ENCODE measurements around the gene PCDH15. TPM values are rescaled to one million over a fixed set of nuclear protein-coding genes. Genes with fewer than 3 reads are reported as not detected.

PCDH15 gene
- total RNA-seq, 2 experiments from 2014 or later, result not detected

GRCh38 chr10:54318470-54318869, 482.6 kb downstream of the PCDH15 start:
- H3K27ac ChIP-seq (ENCODE audit: low read depth, low read length, poor library complexity, severe bottlenecking), result no peak overlapping the region
- TF ChIP-seq EZH2phosphoT487 (IDR thresholded peaks at IDR 0.05; ENCODE audit: borderline replicate concordance, low read depth, low read length), result no peak
- TF ChIP-seq CTCF (conservative IDR thresholded peaks at IDR 0.05; ENCODE audit: low read length), result no peak
- H3K4me2 ChIP-seq (ENCODE audit: low read length), result no peak overlapping the region
- DNase-seq (ENCODE audit: low spot score), result no peak
- no peaks in the 10 kb centered on the region for H3K9me2 ChIP-seq (ENCODE audit: insufficient read depth, low read length)
- intact Hi-C loops (cut with micrococcal nuclease; ENCODE audit: unreplicated experiment), result no loop called here
- H2AFZ ChIP-seq (ENCODE audit: low read length), result no peak overlapping the region
- no peaks in the 10 kb centered on the region for H4K20me1 ChIP-seq (ENCODE audit: insufficient read depth, low read length)
- no TSS peak for BruUV-seq (replicated peaks)
- no peaks in the 10 kb centered on the region for H3K9me3 ChIP-seq (ENCODE audit: low read length)
- H3K36me3 ChIP-seq (ENCODE audit: insufficient read depth, low read length), result no peaks in the 10 kb centered on the region
- ChIA-PET CTCF (ENCODE audit: unreplicated experiment) (no interaction called here), POLR2A (interaction anchor here (0.6 kb wide), 1 partner anchor 233 kb away, joined by 3 read pairs; no protein-coding TSS in a partner anchor)
- no peak overlapping the region for H3K4me3 ChIP-seq (ENCODE audit: low read depth, low read length, poor library complexity, severe bottlenecking)
- no peaks in the 10 kb centered on the region for H3K4me1 ChIP-seq (ENCODE audit: insufficient read depth, low read length, poor library complexity, severe bottlenecking)
- no peaks in the 10 kb centered on the region for H3K79me2 ChIP-seq (ENCODE audit: insufficient read depth, low read depth, low read length)

DNA sequence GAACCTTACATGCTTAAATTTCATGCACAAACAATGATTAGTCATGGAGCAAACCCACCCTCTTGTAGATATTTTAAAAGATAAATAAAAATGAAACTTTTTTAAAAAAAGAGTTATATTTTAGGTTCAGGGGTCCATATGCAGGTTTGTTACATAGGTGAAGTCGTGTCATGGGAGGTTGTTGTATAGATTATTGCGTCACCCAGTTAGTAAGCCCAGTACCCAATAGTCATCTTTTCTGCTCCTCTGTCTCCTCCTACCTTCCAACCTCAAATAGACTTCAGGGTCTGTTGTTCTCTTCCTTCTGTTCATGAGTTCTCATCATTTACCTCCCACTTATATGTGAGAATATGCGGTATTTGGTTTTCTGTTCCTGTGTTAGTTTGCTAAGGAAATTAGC, 486.6 kb downstream of the PCDH15 start:
- no TSS peak for BruUV-seq (replicated peaks)
- Histone ChIP-seq H3K4me3 (ENCODE audit: low read depth, low read length, poor library complexity, severe bottlenecking) (no peak overlapping the region), H4K20me1 (ENCODE audit: insufficient read depth, low read length) (no peaks in the 10 kb centered on the region), H3K9me2 (ENCODE audit: insufficient read depth, low read length) (no peaks in the 10 kb centered on the region), H3K9me3 (ENCODE audit: low read length) (no peaks in the 10 kb centered on the region), H3K36me3 (ENCODE audit: insufficient read depth, low read length) (no peaks in the 10 kb centered on the region), H3K27ac (ENCODE audit: low read depth, low read length, poor library complexity, severe bottlenecking) (no peak overlapping the region), H3K79me2 (ENCODE audit: insufficient read depth, low read depth, low read length) (no peaks in the 10 kb centered on the region), H3K4me1 (ENCODE audit: insufficient read depth, low read length, poor library complexity, severe bottlenecking) (no peaks in the 10 kb centered on the region), H3K4me2 (ENCODE audit: low read length) (no peak overlapping the region), H2AFZ (ENCODE audit: low read length) (no peak overlapping the region)
- POLR2A ChIA-PET, result no interaction called here
- DNase-seq (ENCODE audit: low spot score), result no peak
- TF ChIP-seq CTCF (conservative IDR thresholded peaks at IDR 0.05; ENCODE audit: low read length) (no peak), EZH2phosphoT487 (IDR thresholded peaks at IDR 0.05; ENCODE audit: borderline replicate concordance, low read depth, low read length) (no peak)
- intact Hi-C loops (cut with micrococcal nuclease; ENCODE audit: unreplicated experiment), result no loop called here
- CTCF ChIA-PET (ENCODE audit: unreplicated experiment), result no interaction called here

DNA sequence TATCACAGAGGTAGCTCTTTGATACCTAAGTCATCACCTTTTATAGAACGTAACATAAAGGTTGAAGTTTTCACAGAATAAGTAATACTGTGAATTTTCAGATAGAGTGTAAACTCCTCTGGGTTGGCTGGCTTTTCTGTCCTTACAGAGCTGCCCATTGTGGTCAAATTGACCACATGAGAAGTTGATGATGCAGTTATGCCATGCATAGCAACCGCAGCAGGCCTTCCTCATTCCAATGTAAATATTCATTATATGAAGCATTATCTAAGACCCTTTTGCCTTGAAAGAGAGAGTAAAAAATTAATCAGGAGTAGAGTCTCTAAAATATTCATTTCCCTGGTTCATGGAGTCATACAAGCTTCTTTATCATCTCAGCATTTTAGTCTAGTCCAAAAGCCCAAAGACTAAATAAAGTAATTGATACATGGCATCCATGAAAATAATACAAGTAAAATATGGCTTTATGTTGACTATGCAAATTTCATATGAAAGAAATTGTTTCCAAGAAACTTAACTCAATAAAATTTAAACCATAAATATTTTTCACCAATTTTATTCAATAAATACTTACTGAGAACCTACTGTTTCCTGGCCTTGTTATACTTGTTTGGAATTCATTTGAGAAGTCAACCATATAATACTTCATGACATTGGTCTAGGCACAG, 516.4 kb downstream of the PCDH15 start:
- Histone ChIP-seq H3K79me2 (ENCODE audit: insufficient read depth, low read depth, low read length) (no peaks in the 10 kb centered on the region), H3K4me1 (ENCODE audit: insufficient read depth, low read length, poor library complexity, severe bottlenecking) (no peaks in the 10 kb centered on the region), H4K20me1 (ENCODE audit: insufficient read depth, low read length) (no peaks in the 10 kb centered on the region), H3K4me2 (ENCODE audit: low read length) (no peak overlapping the region), H3K36me3 (ENCODE audit: insufficient read depth, low read length) (no peaks in the 10 kb centered on the region), H2AFZ (ENCODE audit: low read length) (no peak overlapping the region), H3K9me3 (ENCODE audit: low read length) (no peaks in the 10 kb centered on the region), H3K4me3 (ENCODE audit: low read depth, low read length, poor library complexity, severe bottlenecking) (no peak overlapping the region), H3K27ac (ENCODE audit: low read depth, low read length, poor library complexity, severe bottlenecking) (no peak overlapping the region), H3K9me2 (ENCODE audit: insufficient read depth, low read length) (no peaks in the 10 kb centered on the region)
- ChIA-PET POLR2A (interaction anchor here (0.7 kb wide), 1 partner anchor 29 kb away, joined by 3 read pairs; no protein-coding TSS in a partner anchor), CTCF (ENCODE audit: unreplicated experiment) (no interaction called here)
- intact Hi-C loops (cut with micrococcal nuclease; ENCODE audit: unreplicated experiment), result no loop called here
- TF ChIP-seq EZH2phosphoT487 (IDR thresholded peaks at IDR 0.05; ENCODE audit: borderline replicate concordance, low read depth, low read length), result no peak
- no peak for TF ChIP-seq CTCF (conservative IDR thresholded peaks at IDR 0.05; ENCODE audit: low read length)
- DNase-seq (ENCODE audit: low spot score), result no peak
- BruUV-seq (replicated peaks), result no TSS peak

Data from OCI-LY7 (cell line).